GM21367 (cell line): ENCODE results near the gene CCL28.

Experiments used
- ATAC-seq: cut with Tn5 transposase; IDR thresholded peaks from one replicate; pipeline ENCODE4 v1.9.1; 2021; ENCODE audit not compliant: unreplicated experiment

The CCL28 gene

DNA sequence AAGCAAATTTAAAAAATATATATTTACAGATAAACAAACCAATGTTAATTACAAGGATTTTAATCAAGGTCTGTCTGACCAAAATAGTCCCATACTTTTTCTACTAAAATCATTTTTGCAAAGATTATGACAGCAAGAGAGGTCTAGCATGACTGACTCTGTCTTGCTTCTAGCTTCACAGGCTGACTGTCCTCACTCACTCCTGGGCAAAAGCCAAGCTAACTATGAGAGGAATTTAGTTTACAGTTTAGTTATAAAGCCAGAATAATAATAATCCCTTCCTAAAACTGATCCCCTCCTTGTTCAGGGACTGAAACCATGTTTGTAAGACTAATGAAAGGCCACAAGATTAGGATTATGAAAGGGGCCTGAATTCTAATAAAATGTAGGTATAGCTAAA is 53.5 kb downstream of the CCL28 start:
- ATAC-seq: no peak

DNA sequence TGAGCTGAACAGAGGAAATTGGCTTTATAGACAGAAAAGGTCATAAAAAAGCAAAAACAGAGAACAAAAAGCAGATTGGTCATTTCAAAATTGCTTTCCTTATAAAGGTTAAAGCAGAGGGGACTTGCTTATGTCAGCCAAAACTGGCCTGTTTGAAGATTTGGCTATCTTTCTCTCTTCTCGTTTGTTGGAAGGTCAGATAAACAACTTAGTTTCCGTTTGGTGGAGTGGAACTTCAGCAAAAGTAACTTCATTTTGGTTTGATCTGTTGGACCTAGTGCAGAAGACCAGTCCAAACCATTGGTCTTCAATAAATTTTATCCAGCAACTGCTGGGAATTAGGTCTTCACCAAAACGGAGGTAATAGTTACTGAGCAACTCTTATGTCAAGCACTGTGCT is 53.9 kb downstream of the CCL28 start:
- ATAC-seq: no peak

DNA sequence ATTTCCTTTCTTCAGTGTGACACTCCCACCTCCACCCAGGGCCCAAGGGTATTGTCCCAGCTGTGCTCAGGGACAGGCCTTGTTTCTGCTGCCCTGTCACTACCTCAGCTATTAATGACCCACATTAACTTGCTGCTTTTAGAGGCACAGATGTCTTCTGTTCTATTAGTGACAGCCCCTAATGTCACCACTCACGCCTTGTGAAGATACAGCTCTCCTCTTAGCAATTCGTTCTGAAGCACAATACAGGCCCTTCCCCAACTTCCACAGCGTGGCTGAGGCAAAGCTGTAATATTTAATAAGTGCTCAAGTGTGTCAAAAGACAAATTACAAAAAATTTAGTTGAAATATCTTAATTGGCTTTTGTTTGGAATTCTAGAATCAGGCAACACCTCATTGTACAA is 54.3 kb downstream of the CCL28 start:
- no peak for ATAC-seq

DNA sequence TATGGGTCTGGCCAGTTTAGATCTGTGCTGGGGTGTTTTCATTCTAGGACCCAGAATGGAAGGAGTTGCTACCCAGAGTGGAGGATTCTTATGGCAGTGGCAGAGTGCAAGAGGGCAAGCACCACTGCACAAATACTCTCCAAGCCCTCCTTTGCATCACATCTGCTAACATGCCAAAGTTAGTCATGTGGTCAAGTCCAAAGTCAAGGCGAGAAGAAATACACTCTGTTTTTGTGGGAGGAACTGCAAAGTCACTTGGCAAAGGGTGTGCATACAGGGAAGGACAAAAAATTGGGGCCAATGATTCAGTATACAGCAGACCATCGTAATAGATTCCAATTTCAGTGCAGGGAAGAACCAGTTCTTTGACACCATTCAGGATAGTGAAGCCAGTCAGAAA is 55.1 kb downstream of the CCL28 start:
- no peak for ATAC-seq

DNA sequence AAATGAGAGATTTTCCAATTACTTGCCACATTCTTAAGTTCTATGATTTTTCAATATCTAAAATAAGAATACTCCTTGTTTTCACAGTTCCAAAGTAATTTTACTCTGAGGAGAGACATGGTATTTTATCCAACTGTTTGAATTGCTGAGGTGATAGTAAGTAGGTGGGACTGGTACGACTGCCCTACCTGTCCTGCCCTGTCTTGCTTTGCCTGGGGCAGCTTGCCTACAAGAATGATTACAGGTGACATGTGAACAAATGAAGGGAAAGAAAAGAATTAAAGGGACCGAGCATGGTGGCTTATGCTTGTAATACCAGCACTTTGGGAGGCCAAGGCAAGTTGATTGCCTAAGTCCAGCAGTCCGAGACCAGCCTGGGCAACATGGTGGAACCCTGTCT is 57.4 kb downstream of the CCL28 start:
- no peak for ATAC-seq

DNA sequence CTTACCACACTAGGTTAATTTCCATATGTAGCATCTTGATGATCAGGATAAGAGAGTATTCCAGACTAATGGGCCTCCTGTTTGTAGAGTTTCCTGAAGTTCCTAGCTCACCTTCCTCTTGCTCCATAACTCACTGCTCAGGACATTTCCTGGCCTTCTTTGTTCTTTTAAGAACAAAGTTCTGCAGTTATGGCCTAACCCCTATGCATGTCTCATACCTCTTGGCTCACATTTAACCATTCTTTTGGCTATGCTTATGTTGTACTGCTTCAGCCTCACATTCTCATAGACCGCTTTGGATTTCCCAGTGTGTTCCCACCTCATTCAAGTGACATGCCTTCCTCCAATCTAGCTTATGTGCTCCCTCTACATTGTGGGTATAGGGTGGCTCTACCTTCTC is 58.5 kb downstream of the CCL28 start:
- ATAC-seq: no peak

DNA sequence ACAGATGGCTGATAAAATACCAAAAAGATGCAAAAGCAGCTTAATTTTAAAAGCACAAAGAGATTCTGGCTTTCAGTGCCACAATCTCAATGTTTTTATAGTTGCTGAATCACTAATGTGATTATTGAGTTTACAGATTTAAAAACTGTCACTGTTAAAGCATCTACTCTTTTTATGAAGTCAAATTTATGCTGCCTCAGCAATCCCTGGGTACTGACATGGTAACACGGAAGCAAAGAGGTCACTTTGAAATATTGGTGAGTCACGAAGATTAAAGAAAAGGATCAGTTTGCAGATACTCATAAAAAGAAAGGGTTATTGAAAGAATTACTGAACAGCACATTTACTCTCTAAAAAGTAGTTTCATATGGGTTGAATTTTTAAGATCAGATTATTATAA is 59.3 kb downstream of the CCL28 start:
- ATAC-seq: no peak

DNA sequence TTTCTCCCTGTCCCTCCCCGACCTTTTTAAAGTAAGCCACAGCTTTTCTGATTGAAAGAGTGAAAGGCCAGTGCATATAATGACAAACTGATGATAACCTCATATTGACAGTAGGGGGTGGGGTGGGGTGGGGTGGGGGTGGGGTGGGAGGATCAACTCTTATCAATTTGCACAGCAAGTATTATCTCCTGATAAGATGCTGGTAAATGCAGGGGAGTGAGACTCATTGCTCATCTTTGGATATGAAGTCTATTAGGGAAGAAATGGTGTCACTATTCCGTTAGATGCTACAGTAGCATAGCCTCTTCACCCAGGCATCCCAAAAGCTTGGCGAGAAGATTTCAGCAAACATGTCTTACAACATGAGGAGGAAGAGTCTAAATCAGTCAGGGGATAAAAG is 60.1 kb downstream of the CCL28 start:
- ATAC-seq: no peak

DNA sequence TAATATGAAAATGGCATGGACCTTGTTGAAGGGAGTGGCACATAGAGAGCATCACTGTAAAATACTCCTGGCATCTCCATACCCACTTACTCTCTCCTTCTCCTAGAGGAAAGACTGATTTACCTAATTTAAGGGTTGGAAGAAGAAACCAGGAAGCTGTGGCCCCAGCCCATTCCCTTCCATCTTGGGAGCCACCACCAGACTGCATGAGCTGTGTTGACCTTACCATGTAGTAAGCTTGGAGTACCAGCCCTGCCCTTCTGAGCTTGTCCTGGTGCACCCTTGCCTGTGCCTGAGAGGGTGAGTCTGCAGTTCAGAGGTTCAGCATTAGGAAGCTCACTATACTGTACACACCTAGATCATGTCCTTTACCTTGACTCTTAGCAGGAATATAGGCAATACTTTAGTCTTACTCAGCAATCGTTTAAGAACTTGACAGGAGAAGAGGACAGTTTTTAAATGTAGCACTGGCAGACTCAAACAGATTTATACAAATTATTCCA is 63.3 kb downstream of the CCL28 start:
- ATAC-seq: no peak

DNA sequence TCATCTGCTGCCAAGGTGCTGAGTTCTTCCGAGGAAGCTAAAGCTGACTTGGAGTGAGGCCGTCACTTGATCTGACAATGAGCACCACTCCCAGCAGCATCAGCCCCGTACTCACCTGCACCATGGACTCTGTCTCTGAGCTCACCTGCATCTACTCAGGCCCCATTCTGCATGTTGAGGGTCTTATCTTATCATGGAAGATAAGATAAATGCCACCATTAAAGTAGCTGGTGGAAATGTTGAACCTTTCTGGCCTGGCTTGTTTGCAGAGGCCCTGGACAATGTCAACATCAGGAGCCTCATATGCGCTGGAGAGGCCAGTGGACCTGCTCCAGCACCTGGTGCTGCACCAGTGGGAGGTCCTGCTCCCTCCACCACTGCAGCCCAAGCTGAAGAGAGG is 64.0 kb downstream of the CCL28 start:
- no peak for ATAC-seq

DNA sequence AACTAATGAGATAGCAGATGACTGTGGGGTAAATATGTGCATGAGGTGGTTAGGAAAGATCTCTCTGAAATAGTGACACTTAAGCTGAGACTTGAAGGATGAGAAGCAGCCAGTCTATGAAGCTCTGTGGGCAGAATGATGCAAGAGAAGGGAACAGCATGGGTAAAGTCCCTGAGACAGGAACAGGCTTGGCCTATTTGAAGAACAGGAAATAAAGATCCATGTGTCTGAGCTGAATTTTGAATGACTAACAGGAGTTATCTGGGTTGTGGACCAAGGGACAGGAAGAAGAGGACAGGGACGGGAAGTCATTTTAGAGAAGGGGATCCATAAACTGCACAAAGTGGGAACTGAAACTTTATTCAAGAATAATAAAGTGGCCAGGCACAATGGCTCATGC is 73.3 kb downstream of the CCL28 start:
- no peak for ATAC-seq

DNA sequence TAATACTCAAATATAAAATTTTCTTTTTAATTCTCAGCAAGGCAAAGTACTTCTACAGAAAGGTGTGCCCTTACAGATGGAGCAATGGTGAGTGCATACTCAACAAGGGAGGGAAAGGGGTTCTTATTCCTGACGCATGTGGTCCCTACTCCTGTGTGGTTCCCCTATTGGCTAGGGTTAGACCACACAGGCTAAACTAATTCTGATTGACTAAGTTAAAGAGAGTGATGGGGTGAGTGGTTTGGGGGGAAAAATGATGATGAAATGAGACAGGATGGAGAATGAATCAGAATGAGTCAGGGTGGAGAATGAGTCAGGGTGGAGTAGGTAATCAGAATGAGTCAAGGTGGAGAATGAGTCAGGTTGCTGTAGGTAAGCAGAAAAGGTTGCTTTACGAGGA is 76.0 kb downstream of the CCL28 start:
- ATAC-seq: no peak

DNA sequence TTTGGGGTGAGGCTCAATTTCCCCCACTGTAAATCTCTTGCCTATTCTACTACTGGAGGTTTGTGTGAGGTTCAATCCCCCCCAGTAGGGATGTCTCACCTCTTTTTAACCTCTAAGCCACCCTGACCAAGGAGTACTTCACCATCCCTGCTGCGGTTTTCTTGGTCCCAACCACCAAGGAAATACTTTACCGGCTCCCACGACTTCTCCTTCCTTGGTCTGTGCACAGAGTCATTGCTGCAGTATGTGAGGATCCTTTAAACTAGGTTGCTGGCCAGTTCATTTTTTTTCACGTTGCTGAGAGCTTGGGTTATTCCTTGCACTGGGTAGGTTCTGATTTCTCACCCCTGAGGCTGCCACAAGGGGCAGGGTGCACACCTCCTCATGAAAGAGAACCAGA is 76.5 kb downstream of the CCL28 start:
- ATAC-seq: no peak

DNA sequence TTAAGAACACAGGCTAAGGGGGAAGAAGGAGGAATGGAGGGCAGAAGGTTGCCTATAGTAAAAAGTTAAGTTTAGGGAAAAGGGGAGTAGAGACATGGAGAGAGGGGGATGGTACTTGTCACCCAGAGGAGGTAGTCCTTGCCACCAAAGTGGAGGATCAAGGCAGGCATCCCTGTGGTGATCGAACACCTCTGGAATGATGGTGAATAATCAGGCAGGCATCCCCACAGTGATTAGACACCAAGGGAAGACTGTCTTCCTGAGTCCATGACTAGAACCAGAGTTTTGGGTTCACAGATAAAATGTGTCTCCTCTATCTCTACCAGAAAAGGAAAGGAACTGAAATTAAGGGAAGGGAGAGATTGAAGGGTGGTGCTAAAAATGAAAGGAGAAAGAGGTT is 79.8 kb downstream of the CCL28 start:
- no peak for ATAC-seq
